Heart right ventricle (tissue), 16 donors: ENCODE data around the gene EPN2. TPM values are rescaled to one million over a fixed set of nuclear protein-coding genes. Genes with fewer than 3 reads are reported as not detected.

Experiments used
- ATAC-seq, 8 donors: fragments of 200-7000 bp; cut with Tn5 transposase; one replicate each; pipeline ENCODE4 v1.9.1; 2020; ENCODE audit warnings: mild to moderate bottlenecking in 8 of 8, moderate library complexity in 8 of 8, moderate number of reproducible peaks in 1 of 8
- DNase-seq, 2 donors: peaks; one replicate each; pipeline ENCODE4 v3.0.0-alpha.2; 2020
- H3K27ac ChIP-seq, 10 donors: fragments of 200-600 bp; sonication (generic) in 2 of 10; one replicate each; pipeline versions ENCODE4 v1.5.0 to v1.8.0; 2020 to 2022; ENCODE audit warnings: mild to moderate bottlenecking in 3 of 10
- H3K27me3 ChIP-seq, 7 donors: fragments of 200-600 bp; one replicate each; pipeline ENCODE4 v1.8.0; 2021 to 2022; ENCODE audit warnings: mild to moderate bottlenecking in 2 of 7
- H3K36me3 ChIP-seq, 9 donors: fragments of 200-600 bp; sonication (generic) in 1 of 9; one replicate each; pipeline versions ENCODE4 v1.5.0 to v1.8.0; 2020 to 2022; ENCODE audit warnings: mild to moderate bottlenecking in 2 of 9
- H3K4me1 ChIP-seq, 9 donors: fragments of 200-600 bp; sonication (generic) in 1 of 9; one replicate each; pipeline versions ENCODE4 v1.5.0 to v1.8.0; 2020 to 2022; ENCODE audit warnings: mild to moderate bottlenecking in 4 of 9
- H3K4me3 ChIP-seq, 10 donors: fragments of 200-600 bp; sonication (generic) in 2 of 10; one replicate each; pipeline versions ENCODE4 v1.5.0 to v1.8.0; 2020 to 2022; ENCODE audit warnings: mild to moderate bottlenecking in 7 of 10, moderate library complexity in 2 of 10
- H3K9me3 ChIP-seq, 11 donors: fragments of 200-600 bp in 10 of 11; sonication (generic) in 2 of 11; one replicate each; pipeline versions ENCODE4 v1.5.0 to v1.8.0; 2013 to 2022; ENCODE audit warnings: mild to moderate bottlenecking in 2 of 11, control low read depth in 1 of 11, moderate library complexity in 1 of 11
- WGBS, 2 donors: extraction: QIAGEN DNeasy Blood & Tissue Kit; methylation state at CpG; one replicate each; pipeline ENCODE4 v1.1.7; 2013; ENCODE audit warnings: inconsistent platforms in 1 of 2; 5-methylcytosine and 5-hydroxymethylcytosine counted together
- intact Hi-C, 10 donors: fragments of 100-400 bp; cut with DNase I; formaldehyde crosslinking; loops; one replicate each; pipeline versions ENCODE4 v1.11.1 to v1.14.2; 2022
- polyA plus RNA-seq, 2 donors: library from polyadenylated mRNA; stranded (reverse); fragments of 200-250 nt; gene quantifications; one replicate each; pipeline ENCODE4 v1.2.3, GENCODE V29; 2013
- total RNA-seq, 10 donors: library from RNA; stranded (reverse); fragmentation: NEBNext Ultra II Directional in 3 of 10; extraction: Animal tissue kit (Norgen Biotek cat#: 25700) in 3 of 10; gene quantifications; one replicate each; pipeline versions ENCODE4 v1.2.1 to v1.2.4, GENCODE V29; 2021 to 2023
- TF ChIP-seq, protein P1 (sequence below), 9 donors: fragments of 200-600 bp; sonication (generic) in 2 of 9; IDR thresholded peaks; one replicate each; pipeline versions ENCODE4 v1.5.0 to v1.8.0; 2021 to 2022; ENCODE audit warnings: antibody characterized with exemption in 9 of 9, mild to moderate bottlenecking in 5 of 9, moderate library complexity in 1 of 9
- donor health status: Arrhythmogenic right ventricular cardiomyopathy.
- donor health status: ischemic (EF 13 %, LVEDD 7.1; RV severe dilation, severe dysfunction).
- donor health status: healthy with polysubstance abuse.
- donor health status: DM: no; HTN: yes; CAD: no.
- donor health status: DM: no; HTN: no; CAD: no.
- donor health status: ischemic (EF 25% LVEDD 6.9; RV normal size, moderate dysfunction).
- donor health status: ischemic (EF 25% LVEDD 5.7; RV mildly dilated, moderate dysfunction).
- donor health status: healthy.
- donor health status: DM: yes; HTN: yes; CAD: no.
- donor health status: Ischemic cardiomyopathy.
- donor health status: ischemic (EF 35%, LVEDD 5.7; RV mildly dilated, moderate dysfunction).
- donor health status: nonischemic (EF 11% LVEDD 7.7; RV severe dilation, severe dysfunction).
- donor health status: DM: yes; HTN: yes; CAD: no.
- donor health status: PGD.
- donor health status: ischemic (EF 29% LVEDD 5.4; RV normal size, mild dysfunction).
- donor health status: nonischemic (EF 23%, LVEDD 6.1; RV moderate dilation, normal function).

The EPN2 gene
- total and polyA plus RNA-seq, 12 donors: 20.0 to 83.1 (median 54.9) TPM

DNA sequence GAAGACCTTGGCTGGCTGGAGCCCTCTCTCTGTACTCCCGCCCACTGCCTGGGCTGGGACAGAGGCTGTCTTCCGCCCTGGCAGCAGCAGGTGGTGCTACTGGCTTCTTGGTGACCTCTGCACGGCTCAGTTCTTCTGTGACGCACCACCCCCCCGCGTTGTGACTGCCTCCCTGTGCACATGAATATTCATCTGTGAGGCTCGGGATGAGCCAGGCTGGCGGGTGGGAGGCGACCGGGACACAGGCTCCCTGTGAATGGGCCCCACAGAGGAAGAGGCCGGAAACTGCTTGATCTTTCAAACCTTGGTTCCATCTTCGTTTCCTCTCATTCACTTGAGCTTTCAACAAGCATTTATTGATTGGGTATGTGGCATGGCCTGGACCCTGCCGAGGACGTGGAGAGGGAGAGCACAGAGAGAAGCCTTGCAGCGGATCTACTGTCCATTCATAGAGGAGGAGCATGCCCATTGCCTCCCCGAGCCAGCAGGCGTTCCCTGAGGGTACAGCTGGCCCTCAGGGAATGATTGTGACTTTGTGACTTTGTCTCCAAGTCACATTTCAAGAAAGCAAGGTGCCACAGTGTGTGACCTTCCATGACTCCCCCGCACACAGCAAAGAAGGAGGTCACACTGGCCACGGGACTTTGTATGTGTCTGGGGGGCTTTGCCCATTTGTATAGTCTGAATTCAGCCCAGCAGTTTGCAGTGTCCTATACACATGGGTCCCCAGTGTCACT is 80.4 kb downstream of the EPN2 start:
- Histone ChIP-seq H3K4me3 (no peak overlapping the region), H3K27ac (peak overlapping the region in 9 of 10 donors; percentile 7 to 73 (median 48)), H3K36me3 (peaks cover 0 to 55% (median 17%) of the 10 kb centered on the region in 9 donors), H3K4me1 (peaks cover 3 to 53% (median 39%) of the 10 kb centered on the region in 9 donors), H3K9me3 (no peaks in the 10 kb centered on the region), H3K27me3 (peaks cover 0 to 76% (median 0%) of the 10 kb centered on the region in 7 donors)
- DNase-seq (peak; percentile 78 to 89), ATAC-seq (peak; percentile 88 to 96 (median 94))
- intact Hi-C loops: loop anchor here in 1 of 10 donors (5.0 kb wide), 1 partner anchor 130 kb away; no protein-coding TSS in a partner anchor
- TF ChIP-seq, protein P1, sequence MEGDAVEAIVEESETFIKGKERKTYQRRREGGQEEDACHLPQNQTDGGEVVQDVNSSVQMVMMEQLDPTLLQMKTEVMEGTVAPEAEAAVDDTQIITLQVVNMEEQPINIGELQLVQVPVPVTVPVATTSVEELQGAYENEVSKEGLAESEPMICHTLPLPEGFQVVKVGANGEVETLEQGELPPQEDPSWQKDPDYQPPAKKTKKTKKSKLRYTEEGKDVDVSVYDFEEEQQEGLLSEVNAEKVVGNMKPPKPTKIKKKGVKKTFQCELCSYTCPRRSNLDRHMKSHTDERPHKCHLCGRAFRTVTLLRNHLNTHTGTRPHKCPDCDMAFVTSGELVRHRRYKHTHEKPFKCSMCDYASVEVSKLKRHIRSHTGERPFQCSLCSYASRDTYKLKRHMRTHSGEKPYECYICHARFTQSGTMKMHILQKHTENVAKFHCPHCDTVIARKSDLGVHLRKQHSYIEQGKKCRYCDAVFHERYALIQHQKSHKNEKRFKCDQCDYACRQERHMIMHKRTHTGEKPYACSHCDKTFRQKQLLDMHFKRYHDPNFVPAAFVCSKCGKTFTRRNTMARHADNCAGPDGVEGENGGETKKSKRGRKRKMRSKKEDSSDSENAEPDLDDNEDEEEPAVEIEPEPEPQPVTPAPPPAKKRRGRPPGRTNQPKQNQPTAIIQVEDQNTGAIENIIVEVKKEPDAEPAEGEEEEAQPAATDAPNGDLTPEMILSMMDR (IDR thresholded peaks at IDR 0.05): peak in 8 of 9 donors; percentile 18 to 70 (median 41)
- WGBS, 2 donors: 36 to 41% methylated on average over 19 of the region's 19 CpGs

GRCh38 chr17:19318611-19319010 is 81.4 kb downstream of the EPN2 start:
- WGBS, 2 donors: 83 to 85% methylated on average over 6 of the region's 6 CpGs
- no peak overlapping the region for H3K27ac ChIP-seq
- H3K4me1 ChIP-seq: peaks cover 3 to 43% (median 28%) of the 10 kb centered on the region in 9 donors
- ATAC-seq: no peak
- H3K4me3 ChIP-seq: no peak overlapping the region
- TF ChIP-seq, protein P1 (IDR thresholded peaks at IDR 0.05): no peak
- H3K9me3 ChIP-seq: no peaks in the 10 kb centered on the region
- peaks cover 0 to 49% (median 6%) of the 10 kb centered on the region in 9 donors for H3K36me3 ChIP-seq
- intact Hi-C loops: loop anchor here in 1 of 10 donors (5.0 kb wide), 1 partner anchor 129 kb away; no protein-coding TSS in a partner anchor
- peaks cover 0 to 80% (median 0%) of the 10 kb centered on the region in 7 donors for H3K27me3 ChIP-seq
- DNase-seq: no peak

GRCh38 chr17:19319771-19320505 is 82.8 kb downstream of the EPN2 start:
- intact Hi-C loops: loop anchor here in 1 of 10 donors (5.0 kb wide), 2 partner anchors 42 to 127 kb away; partner anchors contain the start of gene B9D1
- H3K27me3 ChIP-seq: peaks cover 0 to 74% (median 0%) of the 10 kb centered on the region in 7 donors
- H3K4me3 ChIP-seq: no peak overlapping the region
- peaks cover 0 to 48% (median 5%) of the 10 kb centered on the region in 9 donors for H3K36me3 ChIP-seq
- TF ChIP-seq, protein P1 (IDR thresholded peaks at IDR 0.05): no peak
- 94 to 95% methylated on average over 12 of the region's 12 CpGs for WGBS, 2 donors
- no peak overlapping the region for H3K27ac ChIP-seq
- DNase-seq (no peak), ATAC-seq (no peak)
- no peaks in the 10 kb centered on the region for H3K9me3 ChIP-seq
- H3K4me1 ChIP-seq: peaks cover 3 to 29% (median 19%) of the 10 kb centered on the region in 9 donors

GRCh38 chr17:19320876-19321275 is 83.7 kb downstream of the EPN2 start:
- Histone ChIP-seq H3K4me1 (peaks cover 3 to 29% (median 19%) of the 10 kb centered on the region in 9 donors), H3K9me3 (peaks cover 0 to 9% (median 0%) of the 10 kb centered on the region in 11 donors), H3K27me3 (peaks cover 0 to 67% (median 0%) of the 10 kb centered on the region in 7 donors), H3K27ac (no peak overlapping the region), H3K36me3 (peaks cover 0 to 42% (median under 1%) of the 10 kb centered on the region in 9 donors), H3K4me3 (no peak overlapping the region)
- WGBS, 2 donors: 94 to 97% methylated on average over 5 of the region's 5 CpGs
- DNase-seq: no peak
- TF ChIP-seq, protein P1 (IDR thresholded peaks at IDR 0.05): no peak
- intact Hi-C loops: loop anchor here in 1 of 10 donors (5.0 kb wide), 1 partner anchor 41 kb away; the partner anchor contains the start of gene B9D1
- no peak for ATAC-seq
